A549 treated with ZK216348 at 1 μM for 4 hours (cell line): ENCODE measurements around the gene CDH4. TPM values are rescaled to one million over a fixed set of nuclear protein-coding genes. Genes with fewer than 3 reads are reported as not detected.

ENCODE experiments used
- total RNA-seq: library from RNA; stranded (reverse); fragments of 200-300 nt; extraction: Qiagen RNA extraction; gene quantifications from 5 replicates; pipeline ENCODE4 v1.2.3, GENCODE V29; 2022; ENCODE audit warnings: low read depth

CDH4 gene
- total RNA-seq: 6.1 to 9.9 TPM (median 7.4 TPM) in 5 replicates

DNA sequence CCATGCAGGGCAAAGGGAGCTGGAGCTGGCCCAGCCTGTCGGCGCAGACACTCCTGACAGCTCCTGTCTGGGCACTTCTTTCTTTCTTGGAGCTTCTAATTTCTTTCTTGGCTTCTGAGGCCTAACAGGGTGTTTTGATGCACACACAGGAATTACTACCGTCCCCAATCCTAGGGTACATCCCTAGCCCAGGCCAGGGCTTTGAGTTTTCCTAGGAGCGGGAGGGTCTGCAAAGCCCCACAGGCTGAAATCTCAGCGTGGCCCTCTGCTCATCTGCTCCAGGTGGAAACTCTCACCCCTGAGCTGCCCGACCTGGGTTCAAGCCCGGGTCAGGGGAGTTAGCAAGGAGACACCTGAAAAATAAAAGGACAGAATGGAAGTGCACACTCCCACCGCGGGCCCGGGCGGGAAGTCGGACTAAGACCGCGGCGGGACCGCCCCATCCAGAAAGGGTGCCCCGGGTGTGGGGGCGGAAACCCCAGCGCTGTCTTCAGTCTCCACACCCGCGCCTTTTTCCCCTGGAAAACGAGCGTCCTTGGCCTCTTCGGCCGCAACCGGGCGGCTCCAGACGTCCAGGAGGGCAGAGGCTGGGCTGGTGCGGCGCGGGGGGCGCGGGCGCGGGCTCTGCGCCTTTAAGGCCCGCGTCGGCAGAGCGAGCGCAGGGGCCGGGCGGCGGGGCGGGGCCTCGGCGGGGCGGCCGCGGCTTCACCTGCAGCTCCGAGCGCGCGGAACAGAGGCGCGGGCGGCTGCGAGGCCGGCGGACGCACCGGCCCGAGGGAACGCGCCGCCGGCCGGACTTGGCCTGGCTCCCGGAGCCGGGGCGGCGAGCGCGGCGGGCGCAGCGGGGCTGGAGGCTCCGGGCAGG, at the start of gene CDH4:
CDH4 (plus strand) TSS at position 733 of the 865 bp plus-strand sequence.

